NCI-H345 treated with DMSO at 0.1 percent for 48 hours (cell line): ENCODE results near the gene GPR78.

Source experiments
- DNase-seq: peaks from one replicate; lab custom pipeline; 2025; ENCODE audit not compliant: unreplicated experiment; lab: John Stamatoyannopoulos, UW

GPR78 gene

DNA sequence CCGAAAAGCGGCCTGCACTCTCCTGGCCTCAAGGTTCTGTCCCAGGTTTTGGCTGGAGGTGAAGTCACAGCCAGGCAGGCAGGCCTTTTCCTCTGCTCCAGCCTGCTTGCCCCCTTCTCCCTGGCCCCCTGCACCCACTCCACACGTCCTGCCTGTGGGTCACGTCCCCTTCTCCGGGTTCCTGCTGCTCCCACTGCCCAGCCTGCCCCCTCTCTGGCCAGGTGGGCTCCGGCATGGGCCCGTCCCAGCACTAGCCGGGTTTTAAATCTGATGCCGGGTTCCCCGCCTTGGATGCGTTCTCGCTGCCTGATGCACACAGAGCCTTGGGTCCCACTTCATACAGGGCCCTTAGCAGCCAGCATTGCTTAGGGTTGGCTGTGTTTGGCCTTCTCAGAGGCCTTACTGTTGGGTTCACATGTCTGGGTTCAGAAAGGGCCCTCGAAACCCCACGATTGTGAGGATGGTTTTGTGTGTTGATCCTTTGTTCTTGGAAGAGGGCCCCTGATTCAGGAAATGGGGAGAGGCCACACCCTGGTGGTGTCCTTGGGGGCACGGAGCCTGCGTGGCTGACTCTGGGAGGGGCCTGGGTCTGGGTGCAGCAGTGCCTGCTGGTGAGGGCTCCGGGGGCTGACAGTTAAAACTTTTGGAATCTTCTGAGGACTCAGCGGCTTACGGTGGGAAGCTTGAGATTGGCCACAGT lies 18.3 kb downstream of the GPR78 start:
- no peak for DNase-seq

GRCh38 chr4:8599091-8599460 lies 18.9 kb downstream of the GPR78 start:
- DNase-seq, result no peak

GRCh38 chr4:8599657-8600056 lies 19.5 kb downstream of the GPR78 start:
- no peak for DNase-seq

DNA sequence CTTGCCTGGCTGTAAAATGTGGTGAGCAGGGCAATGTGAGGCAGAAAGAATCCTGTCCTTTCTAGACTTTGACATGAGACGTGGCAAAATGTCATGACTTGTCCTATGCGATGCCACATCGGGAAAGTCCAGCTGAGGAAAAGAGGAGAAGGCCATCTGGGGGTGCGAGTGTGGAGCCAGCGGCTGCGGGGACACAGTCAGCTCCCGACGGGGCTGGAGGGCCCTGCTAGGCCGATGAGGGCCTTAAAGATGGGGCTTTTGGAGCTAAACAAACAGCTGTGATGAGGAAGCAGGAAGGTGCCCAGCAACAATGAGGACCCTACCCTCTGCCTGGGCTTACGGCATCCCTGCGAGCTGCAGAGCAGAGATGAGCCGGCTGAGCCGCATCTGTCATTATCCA lies 20.1 kb downstream of the GPR78 start:
- DNase-seq, result no peak

DNA sequence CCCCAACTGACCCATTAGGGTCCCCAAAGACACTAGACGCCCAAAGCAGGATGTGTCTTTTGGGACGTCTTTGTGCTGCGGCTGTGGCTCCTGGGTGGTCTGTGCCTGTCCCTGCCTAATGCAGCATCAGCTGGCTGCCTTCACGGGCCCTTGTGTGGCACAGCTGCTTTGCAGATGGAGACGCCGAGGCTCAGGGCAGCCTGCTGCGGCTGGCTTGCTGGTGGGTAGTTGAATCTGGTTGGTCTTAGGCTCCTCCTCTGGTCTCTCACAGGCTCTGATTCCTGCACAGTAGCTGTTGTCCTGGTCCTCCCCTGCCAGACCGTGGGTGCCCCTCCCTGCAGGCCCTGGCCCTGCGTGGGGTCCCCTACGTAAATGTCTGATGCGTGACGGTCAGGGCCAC lies 20.5 kb downstream of the GPR78 start:
- no peak for DNase-seq

DNA sequence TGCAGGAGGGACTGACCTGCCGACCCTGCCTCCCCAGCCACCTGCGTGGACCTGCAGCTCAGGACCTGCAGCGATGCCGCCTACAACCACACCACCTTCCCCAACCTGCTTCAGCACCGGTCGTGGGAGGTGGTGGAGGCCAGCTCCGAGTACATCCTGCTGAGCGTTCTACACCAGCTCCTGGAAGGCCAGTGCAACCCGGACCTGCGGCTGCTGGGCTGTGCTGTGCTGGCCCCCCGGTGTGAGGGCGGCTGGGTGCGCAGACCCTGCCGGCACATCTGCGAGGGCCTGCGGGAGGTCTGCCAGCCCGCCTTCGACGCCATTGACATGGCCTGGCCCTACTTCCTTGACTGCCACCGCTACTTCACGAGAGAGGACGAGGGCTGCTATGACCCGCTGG lies 20.9 kb downstream of the GPR78 start:
- DNase-seq, result no peak

- no peak for DNase-seq
These were observed 21.4 kb downstream of the GPR78 start for GRCh38 chr4:8601556-8601955.

DNA sequence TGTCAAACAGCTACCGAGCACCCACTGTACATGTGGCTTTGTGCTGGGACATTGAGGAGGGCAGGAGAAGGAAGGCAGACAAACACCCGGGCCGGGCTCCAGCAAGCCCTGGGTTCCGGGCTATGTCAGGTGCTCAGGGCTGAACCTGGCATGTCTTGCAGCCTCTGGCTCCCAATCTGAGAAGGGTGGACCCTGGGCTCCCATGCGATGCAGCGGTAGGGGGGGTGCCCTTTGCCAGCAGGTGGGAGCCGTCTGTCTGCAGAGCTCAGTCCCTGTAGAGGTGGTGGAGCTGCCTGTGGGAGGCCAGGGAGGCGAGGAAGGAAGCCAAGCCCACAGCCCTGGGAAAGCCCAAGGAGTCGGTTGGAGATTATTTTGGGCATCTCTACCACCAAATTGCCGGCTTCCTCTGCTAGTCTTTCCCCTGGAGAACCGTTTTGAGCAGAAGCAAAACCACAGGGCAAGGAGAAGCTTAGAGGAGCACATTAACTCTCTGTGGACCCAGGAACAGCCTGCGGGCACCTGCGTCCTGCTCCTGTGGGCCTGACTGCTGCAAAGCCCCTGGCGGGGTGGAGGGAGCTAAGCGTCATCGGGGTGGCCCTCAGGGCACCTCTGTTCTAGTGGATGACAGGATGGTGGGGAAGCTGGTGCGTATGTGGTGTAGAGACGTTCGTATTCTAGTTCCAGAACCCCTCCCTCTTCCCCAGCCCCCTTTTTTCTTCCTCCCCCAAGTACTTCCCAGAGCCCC lies 22.7 kb downstream of the GPR78 start:
- DNase-seq, result no peak

DNA sequence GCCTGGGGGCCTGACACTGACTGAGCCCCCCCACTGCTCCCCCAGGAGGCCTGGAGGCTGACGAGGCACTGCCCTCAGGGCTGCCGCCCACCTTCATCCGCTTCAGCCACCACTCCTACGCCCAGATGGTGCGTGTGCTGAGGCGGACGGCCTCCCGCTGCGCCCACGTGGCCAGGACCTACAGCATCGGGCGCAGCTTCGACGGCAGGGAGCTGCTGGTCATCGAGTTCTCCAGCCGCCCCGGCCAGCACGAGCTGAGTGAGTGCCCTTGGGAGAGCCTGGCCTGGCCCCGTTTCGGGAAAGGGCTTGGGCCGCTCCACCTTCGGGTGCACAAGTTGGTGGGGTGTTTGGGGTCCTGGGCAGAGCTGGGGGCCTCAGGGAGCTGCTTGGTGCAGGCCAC lies 23.7 kb downstream of the GPR78 start:
- DNase-seq, result no peak

GRCh38 chr4:8605289-8605688 lies 25.1 kb downstream of the GPR78 start:
- DNase-seq, result no peak

- no peak for DNase-seq
These were observed 26.3 kb downstream of the GPR78 start for GRCh38 chr4:8606476-8606875.

GRCh38 chr4:8606966-8607365 lies 26.8 kb downstream of the GPR78 start:
- DNase-seq, result no peak

DNA sequence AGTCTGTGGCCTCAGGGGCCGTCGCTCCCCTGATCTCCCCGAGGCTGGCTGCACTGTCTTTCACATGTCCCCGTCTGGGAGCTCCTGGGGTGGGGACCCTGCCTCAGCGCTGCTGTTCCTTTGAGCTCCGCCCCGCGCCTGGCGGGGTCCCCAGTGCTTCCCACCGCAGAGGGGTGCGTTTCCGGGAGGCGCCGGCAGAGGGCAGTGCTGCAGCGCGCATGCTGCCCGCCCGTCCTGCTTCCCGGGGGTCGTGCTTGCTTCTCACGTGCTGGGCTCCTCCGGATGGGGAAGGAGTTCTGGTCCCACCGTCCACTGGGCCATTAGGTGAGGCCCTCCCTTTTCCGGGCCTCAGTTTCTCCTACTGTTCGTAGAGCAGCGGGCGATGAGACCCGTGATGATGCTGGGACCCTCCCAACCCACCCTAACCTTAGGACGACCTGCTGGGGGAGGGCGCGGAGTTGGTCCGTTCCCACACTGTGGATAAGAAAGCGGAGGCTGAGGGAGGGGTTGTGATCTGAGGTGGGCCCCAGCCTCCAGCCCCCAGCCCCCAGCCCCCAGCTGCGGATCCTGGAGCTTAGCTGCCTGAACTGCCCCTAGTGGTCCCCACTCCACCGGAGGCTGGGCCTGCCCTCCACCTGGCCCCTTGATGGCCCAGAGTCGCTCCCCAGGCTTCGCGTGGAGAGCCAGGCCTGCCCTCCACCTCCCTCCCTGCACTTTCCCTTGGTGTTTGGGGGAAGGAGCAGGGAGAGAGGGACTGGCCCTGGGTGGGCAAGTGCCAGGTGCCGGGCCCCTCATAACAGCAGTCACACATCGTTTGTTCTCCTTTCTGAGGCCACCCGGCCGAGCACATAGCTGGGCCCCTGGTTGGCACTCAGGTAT lies 27.6 kb downstream of the GPR78 start:
- no peak for DNase-seq

DNA sequence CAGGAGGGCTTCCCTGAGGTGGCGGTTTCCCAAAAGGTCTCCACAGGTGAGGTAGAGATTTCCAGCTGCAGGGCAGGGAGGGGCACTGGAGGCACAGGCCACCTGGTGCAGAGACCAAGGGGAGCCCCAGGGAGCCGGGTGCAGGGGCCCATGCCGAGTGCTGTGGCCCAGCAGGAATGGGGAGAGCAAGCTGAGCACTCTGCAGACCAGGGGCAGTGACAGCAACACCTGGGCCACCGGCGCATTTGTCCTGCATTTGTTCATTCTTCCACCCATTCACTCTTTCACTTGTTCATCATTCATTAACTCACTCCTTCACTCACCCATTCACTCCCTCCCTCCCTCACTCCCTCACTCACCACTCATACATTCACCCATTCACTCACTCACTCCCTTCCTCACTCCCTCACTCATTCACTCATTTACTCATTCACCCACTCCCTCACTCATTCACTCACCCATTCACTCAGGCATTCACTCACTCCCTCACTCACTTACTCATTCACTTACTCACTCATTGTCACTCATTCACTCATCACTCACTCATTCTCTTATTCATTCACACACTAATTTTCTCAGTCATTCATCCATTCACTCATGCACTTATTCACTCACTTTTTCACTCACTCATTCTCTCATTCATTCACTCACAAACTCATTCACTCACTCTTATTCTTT lies 28.7 kb downstream of the GPR78 start:
- DNase-seq, result no peak

GRCh38 chr4:8609406-8609805 lies 29.2 kb downstream of the GPR78 start:
- no peak for DNase-seq

GRCh38 chr4:8609824-8610350 lies 29.7 kb downstream of the GPR78 start:
- no peak for DNase-seq

- no peak for DNase-seq
These were observed 30.8 kb downstream of the GPR78 start for GRCh38 chr4:8610858-8611616.

DNA sequence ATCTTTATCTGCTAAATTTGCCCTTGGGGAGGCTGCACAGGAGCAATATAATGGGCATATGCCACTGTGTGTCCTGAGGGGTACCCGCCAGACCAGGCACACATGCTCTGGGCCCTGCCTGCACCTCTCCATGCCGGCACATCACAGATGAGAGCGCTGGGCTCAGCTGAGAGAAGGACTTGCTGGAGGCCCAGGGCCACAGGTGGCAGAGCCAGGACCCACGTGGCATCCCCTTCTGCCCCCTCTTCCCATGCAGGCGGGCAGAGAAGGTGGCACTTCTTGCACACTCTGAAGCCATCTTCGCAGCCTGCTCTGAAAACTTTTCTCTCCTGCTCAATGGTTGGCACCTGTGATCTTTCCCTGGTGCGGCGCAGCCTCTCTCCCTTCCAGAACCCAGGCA lies 32.5 kb downstream of the GPR78 start:
- DNase-seq, result no peak

GRCh38 chr4:8613421-8614364 lies 33.5 kb downstream of the GPR78 start:
- DNase-seq, result no peak
